GM12878 (cell line): Measurements from ENCODE around the gene PFKL. TPM values are rescaled to one million over a fixed set of nuclear protein-coding genes. Genes with fewer than 3 reads are reported as not detected.
A peak's percentile ranks its signal among the peaks of the same experiment; 100 is the strongest.

Experiments used
- BHLHE40 ChIP-seq, 2 experiments: fragments of 450-650 bp in 1 of 2; IDR thresholded peaks; 2 replicates each; pipeline ENCODE4 v1.6.1; 2011 to 2017; ENCODE audit warnings: low read depth in 2 of 2, borderline replicate concordance in 1 of 2, improper control_type of control experiment in 1 of 2, low read length in 1 of 2, mild to moderate bottlenecking in 1 of 2
- CBFB ChIP-seq: IDR thresholded peaks from 2 replicates; pipeline ENCODE4 v1.6.1; 2016; ENCODE audit warnings: antibody characterized with exemption, low read depth
- CBX3 ChIP-seq: fragments of 200-600 bp; sonication (generic); IDR thresholded peaks from 2 replicates; pipeline ENCODE4 v1.6.1; 2016; ENCODE audit warnings: low read depth, borderline replicate concordance
- CHD4 ChIP-seq: fragments of 200-600 bp; sonication (generic); IDR thresholded peaks from 2 replicates; pipeline ENCODE4 v1.6.1; 2016; ENCODE audit warnings: mild to moderate bottlenecking
- CREB1 ChIP-seq: IDR thresholded peaks from 2 replicates; pipeline ENCODE4 v1.6.1; 2012; ENCODE audit warnings: low read depth, mild to moderate bottlenecking, inconsistent platforms
- E2F8 ChIP-seq: fragments of 450-650 bp; IDR thresholded peaks from 2 replicates; pipeline ENCODE4 v1.6.1; 2018; ENCODE audit warnings: mild to moderate bottlenecking, low read depth, moderate library complexity; ENCODE audit not compliant: partially characterized antibody
- EED ChIP-seq: sonication (generic); IDR thresholded peaks from 2 replicates; pipeline ENCODE4 v1.6.1; 2016; ENCODE audit warnings: antibody characterized with exemption, low read depth
- EGR1 ChIP-seq, 2 experiments: IDR thresholded peaks; 1 replicate in 1 of 2; 2 replicates in 1 of 2; pipeline ENCODE4 v1.6.1; 2011 to 2012; ENCODE audit warnings: low read depth in 2 of 2, low read length in 2 of 2, borderline replicate concordance in 1 of 2, mild to moderate bottlenecking in 1 of 2, moderate library complexity in 1 of 2
- EP300 ChIP-seq, 2 experiments: fragments of 150-350 bp in 1 of 2; IDR thresholded peaks; 2 replicates each; pipeline ENCODE4 v1.6.1; 2011 to 2012; ENCODE audit warnings: low read depth in 2 of 2, low read length in 2 of 2, borderline replicate concordance in 1 of 2, improper control_type of control experiment in 1 of 2, inconsistent platforms in 1 of 2; ENCODE audit not compliant: control insufficient read depth in 1 of 2
- HDGF ChIP-seq: fragments of 450-650 bp; IDR thresholded peaks from 2 replicates; pipeline ENCODE4 v1.6.1; 2016; ENCODE audit warnings: antibody characterized with exemption
- KAT2A ChIP-seq: conservative IDR thresholded peaks from 2 replicates; pipeline ENCODE4 v1.6.1; 2011; ENCODE audit warnings: low read depth, low read length; ENCODE audit not compliant: control insufficient read depth
- MTA3 ChIP-seq: IDR thresholded peaks from 2 replicates; pipeline ENCODE4 v1.6.1; 2012; ENCODE audit warnings: low read length, inconsistent platforms, borderline replicate concordance
- MXI1 ChIP-seq: fragments of 150-350 bp; IDR thresholded peaks from 2 replicates; pipeline ENCODE4 v1.6.1; 2011; ENCODE audit warnings: low read depth, mild to moderate bottlenecking, inconsistent platforms, low read length, improper control_type of control experiment
- PAX5 ChIP-seq: IDR thresholded peaks from 2 replicates; pipeline ENCODE4 v1.6.1; 2011; ENCODE audit warnings: low read depth, low read length, borderline replicate concordance
- RUNX3 ChIP-seq: IDR thresholded peaks from 2 replicates; pipeline ENCODE4 v1.6.1; 2012; ENCODE audit warnings: low read length, inconsistent platforms
- SMARCA5 ChIP-seq: fragments of 450-650 bp; IDR thresholded peaks from 2 replicates; pipeline ENCODE4 v1.6.1; 2017; ENCODE audit warnings: mild to moderate bottlenecking
- SRF ChIP-seq, 2 experiments: IDR thresholded peaks; 2 replicates each; pipeline ENCODE4 v1.6.1; 2011; ENCODE audit warnings: low read depth in 2 of 2, low read length in 2 of 2, mild to moderate bottlenecking in 1 of 2, moderate library complexity in 1 of 2
- STAT3 ChIP-seq: IDR thresholded peaks from 2 replicates; pipeline ENCODE4 v1.6.1; 2011; ENCODE audit warnings: low read depth, low read length, improper control_type of control experiment
- TCF12 ChIP-seq: IDR thresholded peaks from 2 replicates; pipeline ENCODE4 v1.6.1; 2011; ENCODE audit warnings: low read depth, mild to moderate bottlenecking, low read length
- TCF7 ChIP-seq: IDR thresholded peaks from 2 replicates; pipeline ENCODE4 v1.6.1; 2014; ENCODE audit warnings: antibody characterized with exemption, borderline replicate concordance
- ZNF622 ChIP-seq: fragments of 450-650 bp; IDR thresholded peaks from 2 replicates; pipeline ENCODE4 v1.6.1; 2017; ENCODE audit warnings: mild to moderate bottlenecking, inconsistent platforms
- polyA plus RNA-seq, 11 experiments: library from polyadenylated mRNA; depleted of rRNA in 4 of 11; unstranded in 6 of 11; stranded (reverse) in 5 of 11; fragments of >200 nt; fragmentation: Nextera tagmentation in 4 of 11; fragmentation: Illumina TruSeq in 1 of 11; extraction: Ambion mirVana in 4 of 11; extraction: Trizol in 1 of 11; gene quantifications; 1 replicate in 1 of 11; 2 replicates in 10 of 11; pipeline versions ENCODE4 v1.2.1 to v1.2.3, GENCODE V29; 2011 to 2016; ENCODE audit warnings: inconsistent platforms in 2 of 11, missing spikeins in 2 of 11, low read depth in 1 of 11
- total RNA-seq, 4 experiments: library from RNA; depleted of rRNA in 3 of 4; stranded (reverse); fragments of >200 nt in 3 of 4; fragmentation: Illumina TruSeq in 1 of 4; extraction: Trizol in 1 of 4; gene quantifications; 2 replicates each; pipeline versions ENCODE4 v1.2.1 to v1.2.3, GENCODE V29; 2013 to 2021
- TF ChIP-seq, protein P1 (sequence below): fragments of 150-350 bp; IDR thresholded peaks from 2 replicates; pipeline ENCODE4 v1.6.1; 2014; ENCODE audit warnings: mild to moderate bottlenecking, low read depth, low read length
- TF ChIP-seq, protein P2 (sequence below): IDR thresholded peaks from 2 replicates; pipeline ENCODE4 v1.6.1; 2011; ENCODE audit warnings: mild to moderate bottlenecking, low read depth, low read length, moderate library complexity; ENCODE audit not compliant: insufficient replicate concordance

The PFKL gene
- total and polyA plus RNA-seq, 10 of the 15 experiments (the other 5 are each of a cell fraction or from before 2014, with no cell fraction given) = 1.2 to 192 (median 112) TPM

DNA sequence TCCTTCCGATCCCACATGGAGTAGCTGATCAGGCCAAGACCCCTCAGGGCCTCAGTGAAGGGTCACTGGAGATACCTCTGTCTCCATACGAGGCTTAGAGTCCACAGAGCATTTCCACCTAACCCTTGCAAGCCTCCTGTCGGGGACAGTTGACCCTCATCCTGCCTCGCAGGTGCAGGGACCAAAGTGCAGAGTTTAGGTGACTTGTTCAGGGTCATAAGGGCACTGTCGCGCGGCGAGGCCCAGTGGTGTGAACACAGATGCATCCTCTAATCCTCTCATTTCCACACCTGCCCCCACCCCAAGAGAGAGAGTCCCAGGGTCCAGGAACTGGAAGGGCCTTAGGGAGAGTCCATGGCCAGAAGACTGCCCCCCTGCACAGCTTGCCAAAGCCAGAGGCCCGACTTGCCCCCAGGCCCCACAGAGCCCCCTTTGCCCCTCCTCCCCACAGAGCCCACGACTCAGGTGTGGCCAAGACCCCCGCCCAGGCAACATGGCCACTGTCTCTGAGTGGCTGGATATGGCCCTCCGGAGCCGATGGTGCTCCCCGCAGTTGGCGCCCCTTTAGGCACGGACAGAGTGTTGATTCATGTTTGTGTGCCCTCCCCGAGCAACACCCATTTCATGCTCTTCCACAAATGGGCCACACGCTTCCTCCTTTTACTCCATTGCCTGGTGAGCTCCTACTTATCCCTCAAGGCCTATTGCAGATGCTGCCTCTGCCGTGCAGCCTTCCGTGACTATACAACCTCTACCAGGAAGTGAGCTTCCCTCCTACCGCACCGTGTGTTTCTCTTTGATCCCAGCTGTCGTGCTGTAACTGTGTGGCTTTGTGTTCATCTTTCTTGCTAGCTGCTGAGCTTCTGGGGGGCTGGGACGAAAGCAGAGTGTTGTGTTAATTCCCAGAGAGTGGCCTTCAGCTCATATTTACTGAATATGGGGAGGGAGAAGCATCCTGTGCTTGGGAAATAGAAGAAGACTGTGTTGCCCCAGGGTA is 55.2 kb downstream of the PFKL start (continued):
- TF ChIP-seq, protein P1, sequence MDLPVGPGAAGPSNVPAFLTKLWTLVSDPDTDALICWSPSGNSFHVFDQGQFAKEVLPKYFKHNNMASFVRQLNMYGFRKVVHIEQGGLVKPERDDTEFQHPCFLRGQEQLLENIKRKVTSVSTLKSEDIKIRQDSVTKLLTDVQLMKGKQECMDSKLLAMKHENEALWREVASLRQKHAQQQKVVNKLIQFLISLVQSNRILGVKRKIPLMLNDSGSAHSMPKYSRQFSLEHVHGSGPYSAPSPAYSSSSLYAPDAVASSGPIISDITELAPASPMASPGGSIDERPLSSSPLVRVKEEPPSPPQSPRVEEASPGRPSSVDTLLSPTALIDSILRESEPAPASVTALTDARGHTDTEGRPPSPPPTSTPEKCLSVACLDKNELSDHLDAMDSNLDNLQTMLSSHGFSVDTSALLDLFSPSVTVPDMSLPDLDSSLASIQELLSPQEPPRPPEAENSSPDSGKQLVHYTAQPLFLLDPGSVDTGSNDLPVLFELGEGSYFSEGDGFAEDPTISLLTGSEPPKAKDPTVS = no peak
- TF ChIP-seq TCF7 (peak; percentile 90), CBX3 (no peak), CREB1 (no peak), EED (peak; percentile 60), CBFB (no peak), BHLHE40 (IDR thresholded peaks at IDR 0.05; ENCODE audit: borderline replicate concordance in 1 of 2, low read depth in 2 of 2, low read length in 1 of 2) (no peak), STAT3 (no peak), MTA3 (no peak), CHD4 (no peak), KAT2A (no peak), SRF (IDR thresholded peaks at IDR 0.05; ENCODE audit: low read depth in 2 of 2, low read length in 2 of 2) (no peak), EP300 (IDR thresholded peaks at IDR 0.05; ENCODE audit: borderline replicate concordance in 1 of 2, control insufficient read depth in 1 of 2, low read depth in 2 of 2, low read length in 2 of 2) (no peak), PAX5 (peak; percentile 97), E2F8 (no peak), RUNX3 (peak; percentile 78), ZNF622 (no peak), SMARCA5 (0 out of 2 replicates have a peak, but pooled peaks have one; percentile 32), TCF12 (peak; percentile 63; the same call in 1 of the 2 replicates), HDGF (no peak), MXI1 (no peak), EGR1 (IDR thresholded peaks at IDR 0.05; ENCODE audit: borderline replicate concordance in 1 of 2, low read depth in 2 of 2, low read length in 2 of 2) (no peak)
- TF ChIP-seq, protein P2, sequence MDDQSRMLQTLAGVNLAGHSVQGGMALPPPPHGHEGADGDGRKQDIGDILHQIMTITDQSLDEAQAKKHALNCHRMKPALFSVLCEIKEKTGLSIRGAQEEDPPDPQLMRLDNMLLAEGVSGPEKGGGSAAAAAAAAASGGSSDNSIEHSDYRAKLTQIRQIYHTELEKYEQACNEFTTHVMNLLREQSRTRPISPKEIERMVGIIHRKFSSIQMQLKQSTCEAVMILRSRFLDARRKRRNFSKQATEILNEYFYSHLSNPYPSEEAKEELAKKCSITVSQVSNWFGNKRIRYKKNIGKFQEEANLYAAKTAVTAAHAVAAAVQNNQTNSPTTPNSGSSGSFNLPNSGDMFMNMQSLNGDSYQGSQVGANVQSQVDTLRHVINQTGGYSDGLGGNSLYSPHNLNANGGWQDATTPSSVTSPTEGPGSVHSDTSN = no peak
